NCI-H187 (cell line): ENCODE data around the gene SIGLEC11.
"Not testable (repeated sequence)": the region's sequence is repeated elsewhere in the genome, so short reads cannot be mapped to it uniquely, and the experiment has no call there.

Experiments
- DNase-seq, 2 experiments: peaks; one replicate each; lab custom pipeline; 2025; lab: John Stamatoyannopoulos, UW

The SIGLEC11 gene

DNA sequence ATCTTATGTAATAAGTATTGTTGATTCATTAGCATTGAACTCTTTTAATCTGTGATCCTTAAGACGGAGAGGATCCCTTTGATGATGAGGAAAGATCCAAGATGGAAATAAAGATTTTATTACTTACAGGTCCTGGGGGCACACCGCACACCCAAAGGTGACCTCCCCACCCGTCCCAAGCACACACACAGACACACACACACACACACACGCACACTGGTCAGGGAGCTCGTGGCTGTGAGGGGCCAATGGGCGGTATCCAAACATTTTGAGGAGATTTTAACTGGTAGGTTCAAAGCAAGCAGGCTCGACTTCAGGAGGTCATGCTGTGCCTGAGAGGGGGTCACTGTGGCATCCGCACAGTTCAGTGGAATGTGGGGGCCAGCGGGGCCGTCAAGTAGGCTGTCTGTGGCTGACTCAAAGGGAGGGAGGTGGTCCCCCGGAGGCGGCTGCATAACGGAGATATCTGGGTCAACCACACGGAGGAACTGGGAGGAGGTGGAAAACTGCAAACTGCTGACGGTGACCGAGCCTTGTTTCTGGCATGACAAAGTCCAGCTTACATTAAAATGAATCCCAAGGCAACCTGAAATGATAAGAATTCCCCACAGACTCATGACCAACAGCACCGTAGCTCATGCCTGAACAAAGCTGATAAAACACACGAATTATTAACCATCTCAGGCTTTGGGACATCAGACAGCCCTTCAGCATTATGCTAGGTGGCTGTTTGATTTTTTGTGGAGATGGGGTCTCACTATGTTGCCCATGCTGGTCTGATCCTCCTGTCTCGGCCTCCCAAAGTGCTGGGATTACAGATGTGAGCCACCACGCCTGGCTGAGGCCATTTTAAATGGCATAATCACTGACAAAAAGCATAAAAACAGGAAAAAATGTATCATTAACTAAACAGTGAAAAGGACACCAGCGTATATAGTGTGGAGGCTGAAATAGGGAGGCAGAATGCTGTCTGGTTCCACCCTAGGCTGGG, 20.9 kb upstream of the SIGLEC11 start:
- DNase-seq = no peak

GRCh38 chr19:49978324-49978723, 17.4 kb upstream of the SIGLEC11 start:
- no peak for DNase-seq

- DNase-seq = no peak
These were observed 16.9 kb upstream of the SIGLEC11 start for GRCh38 chr19:49977881-49978280.

DNA sequence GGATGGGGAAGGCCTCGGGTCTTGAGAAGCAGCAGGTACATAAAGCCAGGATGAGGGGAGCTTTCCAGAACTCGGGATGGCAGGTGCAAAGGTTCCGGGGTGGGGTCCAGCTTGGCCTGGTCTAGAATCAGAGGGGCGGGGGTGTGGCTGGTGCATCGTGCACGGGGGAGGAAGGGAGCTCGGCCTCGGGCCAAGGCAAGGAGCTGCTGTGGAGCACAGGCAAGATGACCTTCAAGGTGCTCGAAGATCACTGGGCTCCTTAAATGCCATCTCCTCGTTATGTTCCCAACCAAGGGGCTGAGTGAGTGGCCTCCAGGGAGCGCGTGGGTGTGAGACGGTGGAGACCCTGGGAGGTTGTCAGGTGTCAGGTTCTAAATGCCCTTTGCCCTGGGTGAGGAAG, 16.1 kb upstream of the SIGLEC11 start:
- no peak for DNase-seq

DNA sequence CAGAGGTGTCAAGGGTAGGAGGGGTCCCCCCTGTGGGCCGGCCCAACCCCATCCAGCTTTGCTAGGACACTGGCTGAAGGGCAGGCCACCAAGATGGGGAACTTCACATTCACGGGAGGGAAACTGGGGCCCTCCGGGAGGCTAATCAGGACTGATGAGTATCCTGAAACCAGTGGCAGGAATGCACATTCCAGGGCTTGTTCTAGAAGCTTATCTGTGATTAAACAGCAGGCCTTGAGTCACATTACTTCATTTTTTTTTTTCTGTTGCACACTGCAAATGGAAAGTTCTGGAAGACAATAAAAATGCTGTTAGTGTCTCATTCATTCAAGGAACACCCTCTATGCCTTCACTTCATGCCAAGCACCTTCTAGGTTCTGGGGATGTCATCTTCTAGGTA, 15.5 kb upstream of the SIGLEC11 start:
- no peak for DNase-seq

GRCh38 chr19:49975051-49975450, 14.1 kb upstream of the SIGLEC11 start:
- no peak for DNase-seq

DNA sequence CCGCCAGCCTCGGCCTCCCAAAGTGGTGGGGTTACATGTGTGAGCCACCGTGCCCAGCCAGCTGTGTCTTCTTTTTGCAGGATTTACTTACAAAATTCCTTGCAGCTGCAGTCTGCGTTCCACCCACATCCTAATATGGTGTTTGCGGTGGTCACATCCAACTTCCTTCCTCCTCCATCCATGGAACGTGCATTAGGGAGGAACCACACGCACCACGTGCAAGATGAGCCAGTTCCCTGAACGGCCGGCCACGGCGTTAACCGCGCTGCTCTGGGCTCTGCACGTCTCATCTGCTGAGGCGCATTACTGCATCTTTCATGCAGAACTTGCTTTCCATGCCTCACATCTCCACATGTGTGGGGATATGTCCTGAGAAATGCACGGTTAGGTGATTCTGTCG, 13.0 kb upstream of the SIGLEC11 start:
- DNase-seq = no peak

GRCh38 chr19:49972841-49973240, 11.9 kb upstream of the SIGLEC11 start:
- no peak for DNase-seq

DNA sequence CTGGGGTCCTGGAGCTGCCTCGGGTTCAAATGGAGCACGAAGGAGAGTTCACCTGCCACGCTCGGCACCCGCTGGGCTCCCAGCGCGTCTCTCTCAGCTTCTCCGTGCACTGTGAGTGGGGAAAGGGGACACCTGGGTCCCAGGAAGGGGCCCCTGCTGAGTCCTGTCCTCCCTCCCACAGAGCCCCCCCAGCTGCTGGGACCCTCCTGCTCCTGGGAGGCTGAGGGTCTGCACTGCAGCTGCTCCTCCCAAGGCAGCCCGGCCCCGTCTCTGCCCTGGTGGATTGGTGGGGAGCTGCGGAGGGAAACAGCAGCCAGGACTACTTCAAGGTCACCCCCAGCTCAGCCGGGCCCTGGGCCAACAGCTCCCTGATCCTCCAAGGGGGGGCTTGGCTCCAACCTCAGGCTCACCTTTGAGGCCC, 11.0 kb upstream of the SIGLEC11 start:
- no peak for DNase-seq

GRCh38 chr19:49969355-49969754, 8.4 kb upstream of the SIGLEC11 start:
- DNase-seq = not testable (repeated sequence)

- DNase-seq = no peak
These were observed 7.4 kb upstream of the SIGLEC11 start for GRCh38 chr19:49968279-49968922.

GRCh38 chr19:49959892-49960291, 1.1 kb downstream of the SIGLEC11 start:
- not testable (repeated sequence) for DNase-seq

DNA sequence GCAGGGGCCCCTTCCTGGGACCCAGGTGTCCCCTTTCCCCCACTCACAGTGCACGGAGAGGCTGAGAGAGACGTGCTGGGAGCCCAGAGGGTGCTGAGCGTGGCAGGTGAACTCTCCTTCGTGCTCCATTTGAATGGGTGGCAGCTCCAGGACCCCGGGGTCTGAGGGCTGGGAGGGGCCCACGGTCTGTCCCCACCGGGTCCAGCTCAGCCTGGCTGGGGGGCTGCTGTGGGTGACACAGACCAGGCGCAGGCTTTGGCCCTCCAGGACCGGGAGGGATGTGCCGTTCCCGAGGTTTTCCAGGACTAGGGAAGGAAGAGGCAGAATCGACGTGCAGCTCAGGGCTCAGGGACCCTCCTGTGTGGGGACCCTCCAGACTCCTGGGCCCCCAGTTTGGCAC, 2.4 kb downstream of the SIGLEC11 start:
- not testable (repeated sequence) for DNase-seq

GRCh38 chr19:49958144-49958543, 2.8 kb downstream of the SIGLEC11 start:
- DNase-seq = not testable (repeated sequence)

GRCh38 chr19:49957262-49957915, 3.6 kb downstream of the SIGLEC11 start:
- no peak for DNase-seq

DNA sequence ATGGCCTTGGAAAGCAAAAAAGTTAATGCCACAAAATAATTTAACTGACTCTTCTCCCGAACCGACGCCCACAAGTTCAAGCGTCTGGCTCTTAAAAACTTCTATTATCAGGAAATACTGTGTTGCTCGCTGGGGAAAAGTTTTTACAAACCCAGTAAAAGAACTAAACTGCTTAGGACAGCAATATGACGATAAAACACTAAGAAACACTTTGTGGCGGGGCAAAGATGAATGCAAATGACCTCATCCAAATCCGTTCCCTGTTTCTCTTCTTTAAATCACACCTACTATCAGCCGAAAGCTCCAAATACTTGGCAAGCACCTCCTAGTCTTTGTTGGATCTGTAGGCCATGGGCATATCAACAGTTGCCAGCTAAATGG, 4.9 kb downstream of the SIGLEC11 start:
- no peak for DNase-seq

GRCh38 chr19:49954933-49955332, 6.0 kb downstream of the SIGLEC11 start:
- DNase-seq = no peak

DNA sequence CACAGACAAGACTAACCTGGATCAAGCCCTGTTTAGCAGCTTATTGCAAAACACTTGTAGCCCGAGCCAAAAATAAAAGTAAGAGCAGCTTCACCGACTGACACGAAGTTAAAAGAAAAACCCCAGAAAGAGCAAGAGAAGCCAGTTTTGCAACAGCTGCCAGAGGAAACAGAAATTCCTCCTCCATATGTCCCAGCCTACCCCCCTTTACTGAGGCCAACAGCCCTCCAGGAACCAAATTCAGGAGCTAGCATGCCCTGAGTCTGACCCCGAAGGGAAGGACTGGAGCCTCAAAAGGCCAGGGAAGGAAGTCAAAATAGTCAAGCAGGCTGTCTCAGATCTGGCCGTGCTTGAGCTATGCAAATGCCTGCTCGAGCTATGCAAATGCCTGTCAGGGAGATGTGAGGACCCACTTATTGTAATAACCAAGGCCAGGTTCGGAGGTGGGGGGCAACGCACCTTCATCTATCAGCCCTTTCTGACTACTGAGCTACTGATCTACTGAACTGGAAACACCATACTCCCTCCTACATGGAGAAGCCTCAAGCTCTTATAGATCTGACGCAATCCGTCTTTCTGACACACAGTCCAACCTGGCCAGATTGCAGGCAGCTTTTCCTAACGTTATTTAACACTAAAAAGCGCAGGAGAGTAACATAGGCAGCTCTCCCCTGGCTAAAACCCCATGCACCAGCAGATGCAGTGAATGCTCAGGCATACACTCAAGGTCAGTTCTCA, 6.7 kb downstream of the SIGLEC11 start:
- no peak for DNase-seq

DNA sequence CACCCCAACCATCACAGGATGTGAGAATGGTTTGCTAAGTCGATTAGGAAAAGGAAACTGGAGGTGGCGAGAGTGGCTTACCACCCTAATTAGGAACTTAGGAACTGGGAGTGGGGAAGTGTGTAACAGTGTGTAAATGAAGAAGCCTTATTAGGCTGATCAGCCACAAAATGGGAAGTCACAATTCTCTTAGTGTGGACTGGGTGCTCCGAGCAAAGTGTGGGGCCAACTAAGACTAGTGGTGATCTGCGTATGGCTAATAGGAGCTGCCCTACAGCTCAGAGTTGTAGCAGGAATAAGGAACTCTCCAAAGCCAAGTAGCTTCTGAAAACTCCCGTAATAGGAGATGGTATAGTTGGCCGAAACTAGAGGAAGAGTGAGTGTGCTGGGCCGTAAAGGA, 7.6 kb downstream of the SIGLEC11 start:
- DNase-seq = no peak

DNA sequence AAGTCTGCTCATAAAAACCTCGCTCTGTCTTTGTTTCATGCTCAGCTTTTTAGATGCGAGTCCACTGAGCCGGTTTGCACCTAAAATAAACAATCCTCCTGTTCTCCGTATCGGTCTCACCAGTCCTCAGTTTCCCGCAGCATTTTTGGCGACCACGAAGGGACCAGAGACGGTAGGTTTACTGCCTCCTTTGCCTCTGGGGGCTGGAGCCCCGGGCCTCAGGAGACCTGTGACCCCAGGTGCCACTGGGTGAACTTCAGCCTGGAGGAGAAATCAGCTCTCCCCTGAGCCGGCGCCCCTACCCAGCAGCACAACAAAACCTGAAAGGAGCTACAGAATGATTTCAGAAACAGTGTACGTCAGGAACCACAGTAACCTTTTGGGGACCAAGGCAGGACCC, 8.1 kb downstream of the SIGLEC11 start:
- DNase-seq = no peak

DNA sequence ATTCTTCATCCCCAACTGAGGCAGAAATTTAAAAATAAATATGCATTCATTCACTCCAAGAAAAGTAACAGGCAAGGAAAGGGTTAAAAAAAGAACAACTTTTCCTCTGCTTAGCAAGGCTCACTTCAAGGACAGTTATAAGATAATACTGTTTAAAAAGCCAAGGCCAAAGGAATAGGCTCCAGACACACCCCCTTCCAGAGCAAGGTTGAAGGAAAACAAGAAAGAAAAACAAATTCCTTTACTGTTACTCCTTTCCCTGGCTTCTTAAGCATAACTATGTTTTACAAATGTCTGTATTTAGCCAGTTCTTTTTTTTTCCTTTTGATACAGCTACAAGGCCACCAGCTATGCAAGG, 8.5 kb downstream of the SIGLEC11 start:
- DNase-seq = no peak

- no peak for DNase-seq
These were observed 9.0 kb downstream of the SIGLEC11 start for GRCh38 chr19:49951806-49952478.
